ENCODE results near the gene SRSF1. TPM values are rescaled to one million over a fixed set of nuclear protein-coding genes. Genes with fewer than 3 reads are reported as not detected.

SRSF1 gene
- total RNA-seq, 1 experiment from 2014 or later = 434 TPM

- DNase-seq (ENCODE audit: low read depth, low spot score) (no peak), ATAC-seq (no peak)
- no peaks in the 10 kb centered on the region for H4K20me1 ChIP-seq (ENCODE audit: insufficient read depth)
- BruUV-seq (replicated peaks) = no TSS peak
- TF ChIP-seq SIN3A (IDR thresholded peaks at IDR 0.05; ENCODE audit: low read depth) = no peak
- TF ChIP-seq EZH2phosphoT487 (IDR thresholded peaks at IDR 0.05; ENCODE audit: borderline replicate concordance) = no peak
- TF ChIP-seq ZFX (IDR thresholded peaks at IDR 0.05) = no peak; the same call in 1 of the 2 replicates
- no peak for TF ChIP-seq MAX (IDR thresholded peaks at IDR 0.05)
- no peak for TF ChIP-seq ZNF274 (IDR thresholded peaks at IDR 0.05; ENCODE audit: low read depth, low read length)
- no peak for TF ChIP-seq SP1 (IDR thresholded peaks at IDR 0.05; ENCODE audit: low read depth)
- TF ChIP-seq REST (IDR thresholded peaks at IDR 0.05; ENCODE audit: low read depth) = no peak
- no peak for TF ChIP-seq CTCF (IDR thresholded peaks at IDR 0.05 in 2 of 3, conservative IDR thresholded peaks at IDR 0.05 in 1 of 3; ENCODE audit: borderline replicate concordance in 1 of 3, insufficient read depth in 1 of 3, low read depth in 2 of 3, low read length in 2 of 3)
- no peak for TF ChIP-seq CEBPB (IDR thresholded peaks at IDR 0.05; ENCODE audit: low read depth)
- TF ChIP-seq TCF7L2 (IDR thresholded peaks at IDR 0.05; ENCODE audit: borderline replicate concordance, extremely low read depth, insufficient read depth, insufficient read length) = no peak
- TF ChIP-seq ATF3 (IDR thresholded peaks at IDR 0.05) = no peak
- TF ChIP-seq POLR2AphosphoS5 (IDR thresholded peaks at IDR 0.05; ENCODE audit: low read depth, low read length) = no peak
- no peak for TF ChIP-seq EGR1 (IDR thresholded peaks at IDR 0.05; ENCODE audit: low read depth)
- no peak for TF ChIP-seq ELF1 (IDR thresholded peaks at IDR 0.05; ENCODE audit: borderline replicate concordance, low read depth)
- no peak for TF ChIP-seq JUND (IDR thresholded peaks at IDR 0.05)
- TF ChIP-seq CBX3 (IDR thresholded peaks at IDR 0.05; ENCODE audit: low read depth) = no peak
- no peak overlapping the region for H3K27ac ChIP-seq (ENCODE audit: low read depth, low read length)
- H3K4me1 ChIP-seq (ENCODE audit: control insufficient read depth in 1 of 2, insufficient read depth in 2 of 2, low read length in 2 of 2) = no peaks in the 10 kb centered on the region
- no peaks in the 10 kb centered on the region for H3K79me2 ChIP-seq (ENCODE audit: insufficient read depth, low read length)
- H3K9me2 ChIP-seq (ENCODE audit: insufficient read depth) = no peaks in the 10 kb centered on the region
- ChIA-PET CTCF (no interaction called here), POLR2A (no interaction called here), RAD21 (ENCODE audit: low non-redundant PET in 1 of 2, low total read pairs in 2 of 2, uncharacterized antibody in 2 of 2, unreplicated experiment in 2 of 2) (no interaction called here)
- H3K27me3 ChIP-seq (ENCODE audit: insufficient read depth, low read length) = no peaks in the 10 kb centered on the region
- intact Hi-C loops (cut with micrococcal nuclease) = no loop called here
- no peak overlapping the region for H3K4me3 ChIP-seq (replicated peaks in 1 of 2; ENCODE audit: low read depth in 1 of 2, low read length in 2 of 2)
- no peaks in the 10 kb centered on the region for H3K36me3 ChIP-seq (ENCODE audit: control insufficient read depth in 1 of 2, insufficient read depth in 2 of 2, low read length in 2 of 2)
- H3K9ac ChIP-seq (ENCODE audit: low read length) = no peak overlapping the region
- H3K4me2 ChIP-seq (ENCODE audit: low read length) = no peak overlapping the region
- H2AFZ ChIP-seq (ENCODE audit: low read depth, low read length, poor library complexity, severe bottlenecking) = no peak overlapping the region
- H3K9me3 ChIP-seq (ENCODE audit: control insufficient read depth in 1 of 2, insufficient read depth in 1 of 2, low read depth in 1 of 2, low read length in 2 of 2) = no peaks in the 10 kb centered on the region
Observed at GRCh38 chr17:58040386-58040785, 33.3 kb upstream of the SRSF1 start.
